Muscle layer of colon (tissue), 2 donors: ENCODE results near the gene DNAH14.
"Not testable (repeated sequence)": the region's sequence is repeated elsewhere in the genome, so short reads cannot be mapped to it uniquely, and the experiment has no call there.

ENCODE experiments used
- H3K27ac ChIP-seq: one replicate; pipeline ENCODE4 v1.7.0; 2013; ENCODE audit warnings: low read depth, mild to moderate bottlenecking, low read length, moderate library complexity
- H3K27me3 ChIP-seq, 2 donors: one replicate each; pipeline ENCODE4 v1.7.0; 2013; ENCODE audit warnings: low read length in 2 of 2, mild to moderate bottlenecking in 2 of 2; ENCODE audit not compliant: insufficient read depth in 2 of 2, control insufficient read depth in 1 of 2
- H3K36me3 ChIP-seq: one replicate; pipeline ENCODE4 v1.7.0; 2013; ENCODE audit warnings: mild to moderate bottlenecking, low read length; ENCODE audit not compliant: insufficient read depth
- H3K4me1 ChIP-seq: one replicate; pipeline ENCODE4 v1.7.0; 2013; ENCODE audit warnings: mild to moderate bottlenecking, low read length; ENCODE audit not compliant: insufficient read depth
- H3K4me3 ChIP-seq, 2 donors: one replicate each; pipeline ENCODE4 v1.7.0; 2013; ENCODE audit warnings: low read length in 2 of 2, low read depth in 1 of 2, mild to moderate bottlenecking in 1 of 2, moderate library complexity in 1 of 2
- H3K9ac ChIP-seq: one replicate; pipeline ENCODE4 v1.7.0; 2013; ENCODE audit warnings: low read length
- H3K9me3 ChIP-seq: one replicate; pipeline ENCODE4 v1.7.0; 2013; ENCODE audit warnings: mild to moderate bottlenecking, low read length
- donor health status: abdominal sarcoma.
- donor health status: Adenocarcinoma of cecum.

The DNAH14 gene

DNA sequence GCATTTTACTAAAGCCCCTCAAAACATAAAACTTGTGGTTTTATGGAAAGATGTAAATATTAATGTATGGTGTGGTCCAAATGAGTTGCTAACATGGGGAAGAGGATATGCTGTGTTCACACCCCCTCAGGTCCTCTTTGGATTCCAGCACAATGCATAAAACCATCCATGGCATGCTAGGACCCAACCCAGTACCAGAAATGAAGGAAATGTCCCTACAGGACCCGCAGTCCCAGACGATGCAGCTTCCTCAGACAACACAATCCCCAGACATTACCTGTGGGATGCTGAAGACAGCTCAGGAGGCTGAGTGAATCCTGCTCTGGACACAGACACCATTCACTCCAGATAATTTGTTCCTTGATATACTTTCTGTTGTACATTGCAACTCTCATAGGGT lies 296.2 kb downstream of the DNAH14 start:
- Histone ChIP-seq H3K4me3 (no peak overlapping the region), H3K9me3 (no peaks in the 10 kb centered on the region), H3K36me3 (no peaks in the 10 kb centered on the region), H3K27me3 (no peaks in the 10 kb centered on the region), H3K4me1 (no peaks in the 10 kb centered on the region), H3K9ac (no peak overlapping the region), H3K27ac (no peak overlapping the region)

DNA sequence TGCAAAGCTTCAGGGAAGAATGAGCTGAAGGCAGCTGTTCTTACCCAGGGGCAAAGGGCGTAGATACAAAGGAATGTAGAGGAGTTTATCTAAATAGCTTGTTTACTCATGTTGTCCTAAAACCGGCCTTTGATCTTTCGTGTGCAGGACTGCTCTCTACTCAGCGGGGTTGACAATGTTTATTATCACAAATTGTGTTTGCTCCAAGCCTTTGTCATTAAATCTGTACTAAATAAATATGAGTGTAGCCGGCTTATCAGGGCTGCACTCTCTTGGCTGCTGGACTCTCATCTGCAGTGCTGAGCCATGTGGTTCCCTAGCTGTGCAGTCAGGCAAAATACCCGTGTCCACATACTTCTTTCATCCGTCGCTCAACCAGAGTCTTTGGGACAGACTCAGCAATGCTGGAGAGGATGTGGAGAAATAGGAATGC lies 299.4 kb downstream of the DNAH14 start:
- no peaks in the 10 kb centered on the region for H3K27me3 ChIP-seq
- H3K9me3 ChIP-seq = no peaks in the 10 kb centered on the region
- no peaks in the 10 kb centered on the region for H3K36me3 ChIP-seq
- no peak overlapping the region for H3K27ac ChIP-seq
- H3K9ac ChIP-seq = no peak overlapping the region
- H3K4me1 ChIP-seq = no peaks in the 10 kb centered on the region
- no peak overlapping the region for H3K4me3 ChIP-seq

DNA sequence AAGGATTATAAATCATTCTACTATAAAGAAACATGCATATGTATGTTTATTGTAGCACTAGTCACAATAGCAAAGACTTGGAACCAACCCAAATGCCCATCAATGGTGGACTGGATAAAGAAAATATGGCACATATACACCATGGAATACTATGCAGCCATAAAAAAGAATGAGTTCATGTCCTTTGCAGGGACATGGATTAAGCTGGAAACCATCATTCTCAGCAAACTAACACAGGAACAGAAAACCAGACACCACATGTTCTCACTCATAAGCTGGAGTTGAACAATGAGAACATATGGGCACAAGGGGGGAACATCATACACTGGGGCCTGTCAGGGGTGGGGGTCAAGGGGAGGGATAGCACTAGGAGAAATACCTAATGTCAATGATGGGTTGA lies 300.0 kb downstream of the DNAH14 start:
- H3K9me3 ChIP-seq, H3K9ac ChIP-seq, H3K27me3 ChIP-seq, H3K36me3 ChIP-seq, H3K27ac ChIP-seq, H3K4me1 ChIP-seq, H3K4me3 ChIP-seq: not testable (repeated sequence)

GRCh38 chr1:225230483-225230882 lies 301.0 kb downstream of the DNAH14 start:
- Histone ChIP-seq H3K9ac (no peak overlapping the region), H3K4me1 (no peaks in the 10 kb centered on the region), H3K4me3 (no peak overlapping the region), H3K36me3 (no peaks in the 10 kb centered on the region), H3K27me3 (no peaks in the 10 kb centered on the region), H3K9me3 (no peaks in the 10 kb centered on the region), H3K27ac (no peak overlapping the region)

DNA sequence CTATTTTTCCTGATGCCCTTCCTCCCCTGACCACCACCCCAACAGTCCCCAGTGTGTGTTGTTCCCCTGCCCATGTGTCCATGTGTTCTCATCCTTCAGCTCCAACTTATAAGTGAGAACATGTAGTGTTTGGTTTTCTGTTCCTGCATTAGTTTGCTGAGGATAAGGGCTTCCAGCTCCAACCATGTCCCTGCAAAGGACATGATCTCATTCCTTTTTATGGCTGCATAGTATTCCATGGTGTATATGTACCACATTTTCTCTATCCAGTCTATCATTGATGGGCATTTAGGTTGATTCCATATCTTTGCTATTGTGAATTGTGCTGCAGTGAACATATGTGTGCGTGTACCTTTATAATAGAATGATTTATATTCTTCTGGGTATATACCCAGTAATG lies 303.5 kb downstream of the DNAH14 start:
- H3K9me3 ChIP-seq, H3K4me1 ChIP-seq, H3K27me3 ChIP-seq, H3K4me3 ChIP-seq, H3K36me3 ChIP-seq, H3K9ac ChIP-seq, H3K27ac ChIP-seq: not testable (repeated sequence)

DNA sequence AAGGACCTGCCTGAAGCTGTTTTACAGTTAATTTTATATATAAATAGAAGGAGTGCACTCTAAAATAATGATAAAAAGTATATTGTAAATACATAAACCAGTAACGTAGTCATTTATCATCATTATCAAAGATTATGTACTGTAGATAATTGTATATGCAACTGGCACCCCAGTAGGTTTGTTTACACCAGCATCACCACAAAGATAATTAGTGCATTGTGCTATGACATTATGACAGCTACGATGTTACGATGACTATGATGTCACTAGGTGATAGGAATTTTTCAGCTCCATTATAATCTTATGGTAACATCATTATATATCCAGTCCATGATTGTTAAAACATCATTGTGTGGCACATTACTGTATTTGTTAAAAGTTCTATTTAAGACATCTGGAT lies 313.1 kb downstream of the DNAH14 start:
- Histone ChIP-seq H3K27ac (no peak overlapping the region), H3K9me3 (no peaks in the 10 kb centered on the region), H3K36me3 (no peaks in the 10 kb centered on the region), H3K27me3 (no peaks in the 10 kb centered on the region), H3K4me1 (no peaks in the 10 kb centered on the region), H3K9ac (no peak overlapping the region), H3K4me3 (no peak overlapping the region)

GRCh38 chr1:225250432-225250831 lies 321.0 kb downstream of the DNAH14 start:
- Histone ChIP-seq H3K4me3 (no peak overlapping the region), H3K9ac (no peak overlapping the region), H3K9me3 (no peaks in the 10 kb centered on the region), H3K36me3 (no peaks in the 10 kb centered on the region), H3K27ac (no peak overlapping the region), H3K27me3 (no peaks in the 10 kb centered on the region), H3K4me1 (no peaks in the 10 kb centered on the region)

GRCh38 chr1:225253173-225253572 lies 323.7 kb downstream of the DNAH14 start:
- Histone ChIP-seq H3K4me3 (no peak overlapping the region), H3K9me3 (no peaks in the 10 kb centered on the region), H3K9ac (no peak overlapping the region), H3K4me1 (no peaks in the 10 kb centered on the region), H3K27me3 (no peaks in the 10 kb centered on the region), H3K36me3 (no peaks in the 10 kb centered on the region), H3K27ac (no peak overlapping the region)

GRCh38 chr1:225253784-225254183 lies 324.3 kb downstream of the DNAH14 start:
- no peaks in the 10 kb centered on the region for H3K27me3 ChIP-seq
- no peak overlapping the region for H3K4me3 ChIP-seq
- no peak overlapping the region for H3K27ac ChIP-seq
- no peaks in the 10 kb centered on the region for H3K36me3 ChIP-seq
- no peaks in the 10 kb centered on the region for H3K9me3 ChIP-seq
- no peaks in the 10 kb centered on the region for H3K4me1 ChIP-seq
- no peak overlapping the region for H3K9ac ChIP-seq

GRCh38 chr1:225254676-225255075 lies 325.2 kb downstream of the DNAH14 start:
- Histone ChIP-seq H3K4me1 (no peaks in the 10 kb centered on the region), H3K4me3 (no peak overlapping the region), H3K27ac (no peak overlapping the region), H3K9ac (no peak overlapping the region), H3K27me3 (no peaks in the 10 kb centered on the region), H3K36me3 (no peaks in the 10 kb centered on the region), H3K9me3 (no peaks in the 10 kb centered on the region)

DNA sequence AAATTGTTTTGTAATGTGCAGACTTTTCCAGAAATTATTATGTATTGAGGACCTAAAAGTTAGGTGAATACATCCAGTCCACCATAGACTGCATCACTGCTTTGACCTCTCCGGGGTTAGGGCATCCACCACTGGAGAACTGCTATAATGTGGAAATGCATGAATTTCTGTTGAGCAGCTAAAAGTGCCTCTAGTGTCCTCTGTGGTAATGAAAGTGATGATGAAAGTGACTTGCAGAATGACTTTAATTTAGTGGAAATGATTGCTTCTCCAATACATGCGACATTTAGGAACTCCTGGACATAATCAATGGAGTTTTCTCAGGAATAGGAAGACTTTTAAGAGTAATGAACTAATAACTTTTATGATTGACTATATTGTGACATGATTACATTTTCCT lies 327.6 kb downstream of the DNAH14 start:
- Histone ChIP-seq H3K9me3 (no peaks in the 10 kb centered on the region), H3K4me1 (no peaks in the 10 kb centered on the region), H3K27ac (no peak overlapping the region)

DNA sequence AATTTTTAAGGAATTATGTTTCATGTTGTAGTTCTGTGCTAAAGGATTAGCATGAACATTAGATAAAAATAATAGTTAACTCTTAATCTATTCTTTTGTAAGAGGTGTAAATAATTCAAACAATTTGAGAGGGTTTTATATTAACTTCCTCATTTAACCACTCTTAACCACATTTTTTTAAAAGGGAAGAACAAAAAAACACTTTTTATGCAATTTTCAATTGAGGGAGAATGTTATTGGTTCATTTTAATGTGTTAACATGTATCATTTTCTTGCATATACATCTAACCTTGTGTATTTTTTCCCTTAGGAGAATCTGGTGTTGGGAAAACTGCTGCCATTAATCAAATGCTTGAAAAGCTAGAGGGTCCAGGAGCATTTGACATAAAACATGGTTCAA lies 329.3 kb downstream of the DNAH14 start:
- no peaks in the 10 kb centered on the region for H3K36me3 ChIP-seq
- H3K4me3 ChIP-seq = no peak overlapping the region

More for the DNA sequence above, 327.6 kb downstream of the DNAH14 start:
- H3K36me3 ChIP-seq = no peaks in the 10 kb centered on the region
- no peaks in the 10 kb centered on the region for H3K27me3 ChIP-seq
- H3K9ac ChIP-seq = no peak overlapping the region
- no peak overlapping the region for H3K4me3 ChIP-seq

More for the DNA sequence above, 329.3 kb downstream of the DNAH14 start:
- Histone ChIP-seq H3K9ac (no peak overlapping the region), H3K27ac (no peak overlapping the region), H3K27me3 (no peaks in the 10 kb centered on the region), H3K4me1 (no peaks in the 10 kb centered on the region), H3K9me3 (no peaks in the 10 kb centered on the region)
